Nephron (organoid): ENCODE data around the gene RPS4Y2.

ENCODE experiments used
- H3K27ac Mint-ChIP-seq, 3 experiments: 2 replicates each; pipeline ENCODE4 v1.8.0; 2020; ENCODE audit warnings: mixed read lengths in 3 of 3, mild to moderate bottlenecking in 2 of 3, moderate library complexity in 1 of 3
- H3K27me3 Mint-ChIP-seq: 2 replicates; pipeline ENCODE4 v1.8.0; 2021; ENCODE audit warnings: low read depth, mild to moderate bottlenecking, moderate library complexity, mixed read lengths
- H3K36me3 Mint-ChIP-seq: 2 replicates; pipeline ENCODE4 v1.8.0; 2020; ENCODE audit warnings: low read depth, mixed read lengths
- H3K4me1 Mint-ChIP-seq: 2 replicates; pipeline ENCODE4 v1.8.0; 2020; ENCODE audit warnings: mixed read lengths
- H3K4me3 Mint-ChIP-seq, 3 experiments: 2 replicates each; pipeline ENCODE4 v1.8.0; 2020; ENCODE audit warnings: mild to moderate bottlenecking in 3 of 3, mixed read lengths in 3 of 3, moderate library complexity in 2 of 3
- H3K9me3 Mint-ChIP-seq: 2 replicates; pipeline ENCODE4 v1.8.0; 2020; ENCODE audit warnings: mixed read lengths
- TF ChIP-seq, protein P1 (sequence below), 3 experiments: fragments of 200-600 bp; sonication (generic); IDR thresholded peaks; one replicate each; pipeline ENCODE4 v1.5.0; 2021; ENCODE audit warnings: antibody characterized with exemption in 3 of 3; ENCODE audit not compliant: unreplicated experiment in 3 of 3

RPS4Y2 gene

DNA sequence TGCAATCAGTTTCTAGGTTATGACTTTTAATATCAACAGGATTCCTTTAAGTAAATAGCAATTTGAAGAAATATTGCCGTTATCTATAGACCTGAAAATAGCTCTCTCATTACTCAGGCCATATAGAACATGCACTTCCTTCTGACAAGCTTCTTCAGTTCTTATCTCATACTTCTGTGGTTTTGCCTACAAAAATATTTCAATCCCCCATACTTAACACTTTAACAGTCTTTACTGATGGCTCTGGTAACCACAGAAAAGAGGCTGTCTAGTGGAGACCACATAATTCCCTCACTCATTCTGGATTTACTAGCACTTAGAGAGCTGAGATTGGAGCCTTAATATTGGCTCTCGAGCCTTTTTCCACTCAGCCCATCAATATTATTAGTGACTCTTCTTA is 46.8 kb downstream of the RPS4Y2 start:
- no peaks in the 10 kb centered on the region for H3K9me3 Mint-ChIP-seq
- H3K27me3 Mint-ChIP-seq = no peaks in the 10 kb centered on the region
- H3K4me1 Mint-ChIP-seq = no peaks in the 10 kb centered on the region
- H3K27ac Mint-ChIP-seq = no peak overlapping the region
- no peak overlapping the region for H3K4me3 Mint-ChIP-seq
- TF ChIP-seq, protein P1, sequence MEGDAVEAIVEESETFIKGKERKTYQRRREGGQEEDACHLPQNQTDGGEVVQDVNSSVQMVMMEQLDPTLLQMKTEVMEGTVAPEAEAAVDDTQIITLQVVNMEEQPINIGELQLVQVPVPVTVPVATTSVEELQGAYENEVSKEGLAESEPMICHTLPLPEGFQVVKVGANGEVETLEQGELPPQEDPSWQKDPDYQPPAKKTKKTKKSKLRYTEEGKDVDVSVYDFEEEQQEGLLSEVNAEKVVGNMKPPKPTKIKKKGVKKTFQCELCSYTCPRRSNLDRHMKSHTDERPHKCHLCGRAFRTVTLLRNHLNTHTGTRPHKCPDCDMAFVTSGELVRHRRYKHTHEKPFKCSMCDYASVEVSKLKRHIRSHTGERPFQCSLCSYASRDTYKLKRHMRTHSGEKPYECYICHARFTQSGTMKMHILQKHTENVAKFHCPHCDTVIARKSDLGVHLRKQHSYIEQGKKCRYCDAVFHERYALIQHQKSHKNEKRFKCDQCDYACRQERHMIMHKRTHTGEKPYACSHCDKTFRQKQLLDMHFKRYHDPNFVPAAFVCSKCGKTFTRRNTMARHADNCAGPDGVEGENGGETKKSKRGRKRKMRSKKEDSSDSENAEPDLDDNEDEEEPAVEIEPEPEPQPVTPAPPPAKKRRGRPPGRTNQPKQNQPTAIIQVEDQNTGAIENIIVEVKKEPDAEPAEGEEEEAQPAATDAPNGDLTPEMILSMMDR (IDR thresholded peaks at IDR 0.05; ENCODE audit: unreplicated experiment in 3 of 3) = no peak
- no peaks in the 10 kb centered on the region for H3K36me3 Mint-ChIP-seq

DNA sequence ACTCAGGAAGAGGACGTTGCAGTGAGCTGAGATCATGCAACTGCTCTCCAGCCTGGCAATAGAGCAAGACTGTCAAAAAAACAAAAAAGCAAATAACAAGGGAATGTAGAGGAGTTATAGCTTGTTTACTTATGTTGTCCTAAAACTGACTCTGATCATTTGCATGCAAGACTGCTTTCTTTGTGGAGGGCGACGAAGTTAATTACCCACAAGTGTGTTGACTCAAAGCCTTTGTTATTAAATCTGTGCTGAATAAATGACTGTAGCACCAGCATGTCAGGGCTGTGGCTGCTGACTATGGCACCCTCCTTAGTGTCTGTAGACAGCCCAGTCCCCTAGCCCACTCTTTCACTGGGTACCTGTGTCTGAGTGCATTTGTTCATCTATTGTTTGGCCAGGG is 50.3 kb downstream of the RPS4Y2 start:
- H3K4me3 Mint-ChIP-seq = no peak overlapping the region
- no peak overlapping the region for H3K27ac Mint-ChIP-seq
- no peaks in the 10 kb centered on the region for H3K9me3 Mint-ChIP-seq
- TF ChIP-seq, protein P1 (IDR thresholded peaks at IDR 0.05; ENCODE audit: unreplicated experiment in 3 of 3) = no peak
- H3K27me3 Mint-ChIP-seq = no peaks in the 10 kb centered on the region
- H3K36me3 Mint-ChIP-seq = no peaks in the 10 kb centered on the region
- no peaks in the 10 kb centered on the region for H3K4me1 Mint-ChIP-seq

DNA sequence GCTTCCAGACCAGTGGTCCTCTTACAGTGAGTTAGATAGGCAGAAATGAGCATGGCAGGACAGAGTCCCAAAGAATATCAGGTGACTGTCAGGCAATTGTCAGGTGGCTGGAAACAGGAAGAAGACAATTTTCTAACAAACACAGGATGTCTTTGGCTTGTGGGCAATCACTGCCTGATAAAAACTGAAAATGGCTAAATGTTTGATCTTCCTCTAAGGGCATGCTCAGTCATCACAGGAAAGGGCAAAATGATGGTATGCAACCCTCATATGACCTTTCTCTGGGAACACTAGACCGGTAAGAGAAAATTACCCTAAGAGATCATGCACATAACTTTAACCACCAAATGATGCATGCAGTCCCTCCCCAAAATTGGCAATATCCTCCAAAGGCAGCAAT is 57.6 kb downstream of the RPS4Y2 start:
- TF ChIP-seq, protein P1 (IDR thresholded peaks at IDR 0.05; ENCODE audit: unreplicated experiment in 3 of 3) = no peak
- H3K36me3 Mint-ChIP-seq = no peaks in the 10 kb centered on the region
- no peak overlapping the region for H3K27ac Mint-ChIP-seq

DNA sequence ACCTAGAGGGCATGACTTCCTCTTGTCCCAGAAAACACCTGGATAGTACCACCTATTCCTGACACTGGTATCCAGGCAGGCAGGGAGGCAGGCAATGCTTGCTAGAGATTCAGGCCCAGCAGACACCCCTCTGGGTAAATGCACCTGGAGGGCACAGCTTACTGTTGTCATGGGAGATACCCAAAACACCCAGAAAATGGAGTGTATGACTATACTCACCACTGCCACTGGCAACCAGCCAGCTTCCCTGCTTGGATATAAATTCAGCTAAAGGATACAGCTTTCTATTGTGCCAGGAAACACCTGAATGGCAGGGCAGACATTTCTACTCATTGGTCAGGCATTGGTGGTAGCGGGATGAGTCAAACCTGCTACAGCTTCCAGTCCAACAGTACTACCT is 58.9 kb downstream of the RPS4Y2 start:
- Mint-ChIP-seq H3K4me1 (no peaks in the 10 kb centered on the region), H3K4me3 (no peak overlapping the region), H3K36me3 (no peaks in the 10 kb centered on the region), H3K9me3 (no peaks in the 10 kb centered on the region), H3K27ac (no peak overlapping the region), H3K27me3 (no peaks in the 10 kb centered on the region)
- TF ChIP-seq, protein P1 (IDR thresholded peaks at IDR 0.05; ENCODE audit: unreplicated experiment in 3 of 3) = no peak

More for the DNA sequence above, 57.6 kb downstream of the RPS4Y2 start:
- no peaks in the 10 kb centered on the region for H3K9me3 Mint-ChIP-seq
- no peak overlapping the region for H3K4me3 Mint-ChIP-seq
- no peaks in the 10 kb centered on the region for H3K4me1 Mint-ChIP-seq
- H3K27me3 Mint-ChIP-seq = no peaks in the 10 kb centered on the region

DNA sequence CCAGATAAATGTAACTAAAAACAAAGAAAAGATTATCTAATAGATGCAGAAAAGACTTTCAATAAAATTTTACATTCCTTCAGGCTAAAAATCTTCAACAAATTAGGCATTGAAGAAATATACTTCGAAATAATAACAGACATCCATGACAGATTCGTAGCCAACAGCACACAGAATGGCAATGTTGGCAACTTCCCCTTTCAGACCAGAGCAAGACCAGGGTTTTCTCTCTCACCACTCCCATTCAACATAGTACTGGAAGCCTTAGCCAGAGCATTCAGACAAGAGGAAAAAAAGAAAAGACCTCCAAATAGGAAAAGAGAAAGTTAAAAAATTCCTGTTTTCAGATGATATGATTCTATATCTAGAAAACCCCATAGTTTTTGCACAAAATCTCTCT is 61.2 kb downstream of the RPS4Y2 start:
- Mint-ChIP-seq H3K27ac (no peak overlapping the region), H3K9me3 (no peaks in the 10 kb centered on the region), H3K4me1 (no peaks in the 10 kb centered on the region), H3K27me3 (no peaks in the 10 kb centered on the region), H3K4me3 (no peak overlapping the region), H3K36me3 (no peaks in the 10 kb centered on the region)
- TF ChIP-seq, protein P1 (IDR thresholded peaks at IDR 0.05; ENCODE audit: unreplicated experiment in 3 of 3) = no peak
